HCT116 (cell line): ENCODE results near the gene CIITA.

Source experiments
- ATF3 ChIP-seq: IDR thresholded peaks from 2 replicates; pipeline ENCODE4 v1.6.1; 2012
- EZH2 ChIP-seq: fragments of 200-600 bp; sonication (generic); IDR thresholded peaks from 2 replicates; pipeline ENCODE4 v1.6.1; 2017; ENCODE audit warnings: antibody characterized with exemption, mixed run types
- FOSL1 ChIP-seq: IDR thresholded peaks from 2 replicates; pipeline ENCODE4 v1.6.1; 2012; ENCODE audit warnings: low read depth
- POLR2A ChIP-seq: IDR thresholded peaks from 2 replicates; pipeline ENCODE4 v1.7.0; 2011; ENCODE audit warnings: borderline replicate concordance; ENCODE audit not compliant: insufficient read depth, insufficient read length; ENCODE audit errors: extremely low read depth
- POLR2AphosphoS5 ChIP-seq: IDR thresholded peaks from 2 replicates; pipeline ENCODE4 v1.6.1; 2011; ENCODE audit warnings: mild to moderate bottlenecking, low read depth, low read length, moderate library complexity
- RAD21 ChIP-seq: IDR thresholded peaks from 2 replicates; pipeline ENCODE4 v1.6.1; 2012; ENCODE audit warnings: low read depth, mild to moderate bottlenecking
- SIN3A ChIP-seq: IDR thresholded peaks from 2 replicates; pipeline ENCODE4 v1.6.1; 2012; ENCODE audit warnings: low read depth
- YY1 ChIP-seq: IDR thresholded peaks from 2 replicates; pipeline ENCODE4 v1.6.1; 2011; ENCODE audit warnings: low read length, low read depth, moderate library complexity, mild to moderate bottlenecking; ENCODE audit not compliant: insufficient replicate concordance; ENCODE audit errors: extremely low read depth
- ZBTB33 ChIP-seq: IDR thresholded peaks from 2 replicates; pipeline ENCODE4 v1.6.1; 2011; ENCODE audit warnings: mild to moderate bottlenecking, low read length, moderate library complexity; ENCODE audit not compliant: insufficient replicate concordance; ENCODE audit errors: extremely low read depth
- TF ChIP-seq, protein P1 (sequence below), 3 experiments: fragments of 200-600 bp in 1 of 3; sonication (generic) in 1 of 3; IDR thresholded peaks in 2 of 3; conservative IDR thresholded peaks in 1 of 3; 2 replicates each; pipeline ENCODE4 v1.5.1; 2012 to 2017; ENCODE audit warnings: low read depth in 2 of 3, low read length in 2 of 3, antibody characterized with exemption in 1 of 3, borderline replicate concordance in 1 of 3, control low read depth in 1 of 3, mild to moderate bottlenecking in 1 of 3, mixed read lengths in 1 of 3, mixed run types in 1 of 3, moderate library complexity in 1 of 3; ENCODE audit not compliant: insufficient read depth in 1 of 3
- TF ChIP-seq, protein P2 (sequence below): IDR thresholded peaks from 2 replicates; pipeline ENCODE4 v1.6.1; 2012; ENCODE audit warnings: low read depth

DNA sequence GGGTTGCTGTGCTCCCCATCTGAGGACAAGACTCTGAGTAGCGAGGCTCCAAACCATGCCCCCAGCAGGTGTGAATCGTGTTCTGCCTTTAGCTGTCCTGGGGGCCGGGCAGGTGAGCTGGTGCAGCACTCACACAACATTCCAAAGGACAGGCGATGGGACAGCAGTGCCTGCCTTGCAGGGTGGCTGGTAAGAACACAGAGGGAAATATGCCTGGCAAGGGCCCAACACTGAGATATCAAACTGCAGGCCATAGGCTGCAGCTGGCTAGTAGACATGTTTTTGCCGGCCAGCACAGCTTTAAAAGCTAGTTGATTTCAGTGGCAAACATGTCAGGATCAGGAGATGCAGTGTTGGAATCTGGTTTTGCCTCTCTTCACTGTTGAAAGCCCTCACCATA, 91.0 kb downstream of the CIITA start:
- TF ChIP-seq, protein P1, sequence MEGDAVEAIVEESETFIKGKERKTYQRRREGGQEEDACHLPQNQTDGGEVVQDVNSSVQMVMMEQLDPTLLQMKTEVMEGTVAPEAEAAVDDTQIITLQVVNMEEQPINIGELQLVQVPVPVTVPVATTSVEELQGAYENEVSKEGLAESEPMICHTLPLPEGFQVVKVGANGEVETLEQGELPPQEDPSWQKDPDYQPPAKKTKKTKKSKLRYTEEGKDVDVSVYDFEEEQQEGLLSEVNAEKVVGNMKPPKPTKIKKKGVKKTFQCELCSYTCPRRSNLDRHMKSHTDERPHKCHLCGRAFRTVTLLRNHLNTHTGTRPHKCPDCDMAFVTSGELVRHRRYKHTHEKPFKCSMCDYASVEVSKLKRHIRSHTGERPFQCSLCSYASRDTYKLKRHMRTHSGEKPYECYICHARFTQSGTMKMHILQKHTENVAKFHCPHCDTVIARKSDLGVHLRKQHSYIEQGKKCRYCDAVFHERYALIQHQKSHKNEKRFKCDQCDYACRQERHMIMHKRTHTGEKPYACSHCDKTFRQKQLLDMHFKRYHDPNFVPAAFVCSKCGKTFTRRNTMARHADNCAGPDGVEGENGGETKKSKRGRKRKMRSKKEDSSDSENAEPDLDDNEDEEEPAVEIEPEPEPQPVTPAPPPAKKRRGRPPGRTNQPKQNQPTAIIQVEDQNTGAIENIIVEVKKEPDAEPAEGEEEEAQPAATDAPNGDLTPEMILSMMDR (IDR thresholded peaks at IDR 0.05 in 2 of 3, conservative IDR thresholded peaks at IDR 0.05 in 1 of 3; ENCODE audit: borderline replicate concordance in 1 of 3, insufficient read depth in 1 of 3, low read depth in 2 of 3, low read length in 2 of 3): no peak
- no peak for TF ChIP-seq FOSL1
- no peak for TF ChIP-seq ATF3
- no peak for TF ChIP-seq POLR2AphosphoS5
- TF ChIP-seq, protein P2, sequence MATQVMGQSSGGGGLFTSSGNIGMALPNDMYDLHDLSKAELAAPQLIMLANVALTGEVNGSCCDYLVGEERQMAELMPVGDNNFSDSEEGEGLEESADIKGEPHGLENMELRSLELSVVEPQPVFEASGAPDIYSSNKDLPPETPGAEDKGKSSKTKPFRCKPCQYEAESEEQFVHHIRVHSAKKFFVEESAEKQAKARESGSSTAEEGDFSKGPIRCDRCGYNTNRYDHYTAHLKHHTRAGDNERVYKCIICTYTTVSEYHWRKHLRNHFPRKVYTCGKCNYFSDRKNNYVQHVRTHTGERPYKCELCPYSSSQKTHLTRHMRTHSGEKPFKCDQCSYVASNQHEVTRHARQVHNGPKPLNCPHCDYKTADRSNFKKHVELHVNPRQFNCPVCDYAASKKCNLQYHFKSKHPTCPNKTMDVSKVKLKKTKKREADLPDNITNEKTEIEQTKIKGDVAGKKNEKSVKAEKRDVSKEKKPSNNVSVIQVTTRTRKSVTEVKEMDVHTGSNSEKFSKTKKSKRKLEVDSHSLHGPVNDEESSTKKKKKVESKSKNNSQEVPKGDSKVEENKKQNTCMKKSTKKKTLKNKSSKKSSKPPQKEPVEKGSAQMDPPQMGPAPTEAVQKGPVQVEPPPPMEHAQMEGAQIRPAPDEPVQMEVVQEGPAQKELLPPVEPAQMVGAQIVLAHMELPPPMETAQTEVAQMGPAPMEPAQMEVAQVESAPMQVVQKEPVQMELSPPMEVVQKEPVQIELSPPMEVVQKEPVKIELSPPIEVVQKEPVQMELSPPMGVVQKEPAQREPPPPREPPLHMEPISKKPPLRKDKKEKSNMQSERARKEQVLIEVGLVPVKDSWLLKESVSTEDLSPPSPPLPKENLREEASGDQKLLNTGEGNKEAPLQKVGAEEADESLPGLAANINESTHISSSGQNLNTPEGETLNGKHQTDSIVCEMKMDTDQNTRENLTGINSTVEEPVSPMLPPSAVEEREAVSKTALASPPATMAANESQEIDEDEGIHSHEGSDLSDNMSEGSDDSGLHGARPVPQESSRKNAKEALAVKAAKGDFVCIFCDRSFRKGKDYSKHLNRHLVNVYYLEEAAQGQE: no peak
- TF ChIP-seq SIN3A: no peak
- no peak for TF ChIP-seq EZH2
- no peak for TF ChIP-seq ZBTB33
- no peak for TF ChIP-seq YY1
- no peak for TF ChIP-seq POLR2A
- no peak for TF ChIP-seq RAD21
